ENCODE data around the gene MAPK8IP3.

DNA sequence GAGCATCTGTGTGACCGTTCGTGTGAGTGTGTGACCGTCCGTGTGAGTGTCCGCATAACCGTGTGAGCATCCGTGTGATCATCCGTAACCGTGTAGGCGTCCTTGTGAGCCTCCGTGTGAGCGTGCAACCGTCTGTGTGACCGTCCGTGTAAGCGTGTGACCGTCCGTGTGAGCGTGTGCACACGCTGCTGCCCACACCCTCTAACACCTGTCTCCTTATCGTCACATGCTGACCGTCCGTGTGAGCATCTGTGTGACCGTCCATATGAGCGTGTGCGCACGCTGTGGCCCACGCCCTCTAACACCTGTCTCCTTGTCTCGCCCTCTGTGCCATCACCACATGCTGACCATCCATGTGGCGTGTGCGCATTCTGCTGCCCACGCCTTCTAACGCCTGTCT, 34.2 kb downstream of the MAPK8IP3 start:
- TF ChIP-seq, protein P1, sequence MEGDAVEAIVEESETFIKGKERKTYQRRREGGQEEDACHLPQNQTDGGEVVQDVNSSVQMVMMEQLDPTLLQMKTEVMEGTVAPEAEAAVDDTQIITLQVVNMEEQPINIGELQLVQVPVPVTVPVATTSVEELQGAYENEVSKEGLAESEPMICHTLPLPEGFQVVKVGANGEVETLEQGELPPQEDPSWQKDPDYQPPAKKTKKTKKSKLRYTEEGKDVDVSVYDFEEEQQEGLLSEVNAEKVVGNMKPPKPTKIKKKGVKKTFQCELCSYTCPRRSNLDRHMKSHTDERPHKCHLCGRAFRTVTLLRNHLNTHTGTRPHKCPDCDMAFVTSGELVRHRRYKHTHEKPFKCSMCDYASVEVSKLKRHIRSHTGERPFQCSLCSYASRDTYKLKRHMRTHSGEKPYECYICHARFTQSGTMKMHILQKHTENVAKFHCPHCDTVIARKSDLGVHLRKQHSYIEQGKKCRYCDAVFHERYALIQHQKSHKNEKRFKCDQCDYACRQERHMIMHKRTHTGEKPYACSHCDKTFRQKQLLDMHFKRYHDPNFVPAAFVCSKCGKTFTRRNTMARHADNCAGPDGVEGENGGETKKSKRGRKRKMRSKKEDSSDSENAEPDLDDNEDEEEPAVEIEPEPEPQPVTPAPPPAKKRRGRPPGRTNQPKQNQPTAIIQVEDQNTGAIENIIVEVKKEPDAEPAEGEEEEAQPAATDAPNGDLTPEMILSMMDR (IDR thresholded peaks at IDR 0.05; ENCODE audit: low read depth, low read length): no peak
- no peak for TF ChIP-seq EZH2phosphoT487 (IDR thresholded peaks at IDR 0.05; ENCODE audit: low read depth)
